Measurements from ENCODE around the gene C4orf17.
"Not testable (repeated sequence)": the region's sequence is repeated elsewhere in the genome, so short reads cannot be mapped to it uniquely, and the experiment has no call there.

The C4orf17 gene

DNA sequence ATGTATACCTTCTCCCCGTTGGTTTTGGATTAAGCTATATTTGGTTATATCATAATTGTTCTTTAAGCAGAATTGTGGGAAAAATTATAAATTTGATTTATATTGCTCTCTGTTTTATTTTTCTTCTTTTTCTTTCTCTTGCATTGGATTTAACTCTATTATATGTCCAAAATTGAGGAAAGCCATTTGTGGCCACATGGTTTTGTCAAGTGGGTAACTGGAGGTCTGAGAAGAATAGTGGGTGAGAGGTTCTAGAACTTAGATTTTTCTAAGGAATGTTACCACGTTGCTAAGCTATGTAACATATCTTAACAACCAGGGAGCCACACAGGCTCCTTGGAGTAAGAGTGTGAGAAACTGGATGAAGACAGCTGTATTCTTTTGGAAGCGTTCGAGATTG lies at the start of gene C4orf17:
TSS of gene C4orf17 (plus strand) at position 301 of the 400 bp plus-strand sequence. CDS start 2,061 bp downstream, outside the sequence.
- DNase-seq (ENCODE audit: low spot score), result no peak

- no peak for DNase-seq (ENCODE audit: low spot score)
Observed at GRCh38 chr4:99461623-99462401, 49.0 kb upstream of the C4orf17 start.

DNA sequence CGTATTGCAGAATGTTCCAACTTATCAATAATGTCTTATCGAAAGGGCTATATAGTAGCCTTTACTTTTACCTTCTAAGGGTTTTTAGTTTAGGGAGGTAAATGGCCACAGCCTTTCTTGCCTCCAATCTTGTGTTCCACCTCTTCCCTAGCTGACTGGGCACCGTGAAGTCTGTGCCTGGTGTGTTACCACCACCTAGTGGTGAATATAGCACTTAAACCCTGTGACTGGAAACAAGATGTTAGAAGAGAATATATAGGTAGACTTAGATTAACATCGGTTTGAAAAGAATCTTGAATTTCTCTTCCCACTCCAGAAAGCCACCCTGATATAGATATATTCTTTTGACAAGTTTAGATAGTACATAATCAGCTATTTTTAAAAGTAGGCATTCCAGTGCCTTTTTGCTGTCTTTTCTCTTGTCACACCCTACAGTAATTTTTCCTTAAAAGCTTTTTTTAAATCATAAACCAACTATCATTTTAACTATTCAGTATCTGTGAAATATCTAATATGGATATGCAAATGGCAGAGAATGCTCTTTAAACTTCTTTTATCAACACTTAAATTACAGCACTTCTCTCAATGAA lies 47.9 kb upstream of the C4orf17 start:
- peak; percentile 50 for DNase-seq (ENCODE audit: low spot score)

DNA sequence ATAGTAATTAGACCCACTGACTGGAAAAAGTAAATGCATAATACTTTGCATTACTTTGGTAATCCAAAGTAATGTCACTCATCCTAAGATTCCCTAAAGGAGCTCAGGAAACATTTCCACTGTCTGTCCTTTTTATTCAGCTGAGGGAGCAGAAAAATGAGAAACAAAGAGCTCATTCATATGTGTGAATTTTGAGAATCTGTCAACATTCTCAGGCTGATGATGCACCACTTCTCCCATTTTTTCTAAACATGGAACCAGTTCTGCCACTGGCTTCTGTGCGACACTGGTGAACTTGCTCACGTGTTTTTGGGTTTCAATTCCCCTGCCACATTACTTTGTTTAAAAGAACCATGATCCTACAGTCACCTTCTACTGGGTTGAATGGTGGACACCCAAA lies 47.3 kb upstream of the C4orf17 start:
- DNase-seq (ENCODE audit: low spot score), result no peak

DNA sequence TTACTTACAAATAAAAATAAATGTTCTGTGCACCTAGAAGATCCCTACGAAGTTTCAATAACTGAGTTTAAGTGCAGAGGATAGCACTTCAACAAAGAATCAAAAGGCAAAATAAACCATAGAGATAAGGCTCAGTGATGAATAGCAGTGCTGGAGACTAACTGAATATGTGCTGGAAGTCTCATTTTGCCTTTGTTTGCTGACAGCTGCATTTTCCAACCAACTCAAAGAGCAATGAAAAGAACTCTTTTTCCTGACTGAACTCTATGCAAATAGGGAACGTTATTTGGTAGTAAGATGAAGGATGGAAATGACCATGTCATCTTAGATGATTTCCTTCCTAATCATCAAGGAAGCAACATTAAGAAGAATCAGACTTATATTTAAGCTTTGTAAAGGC lies 42.9 kb upstream of the C4orf17 start:
- no peak for DNase-seq (ENCODE audit: low spot score)

GRCh38 chr4:99468889-99469288 lies 41.9 kb upstream of the C4orf17 start:
- no peak for DNase-seq (ENCODE audit: low spot score)

GRCh38 chr4:99471349-99471748 lies 39.5 kb upstream of the C4orf17 start:
- no peak for DNase-seq (ENCODE audit: low spot score)

DNA sequence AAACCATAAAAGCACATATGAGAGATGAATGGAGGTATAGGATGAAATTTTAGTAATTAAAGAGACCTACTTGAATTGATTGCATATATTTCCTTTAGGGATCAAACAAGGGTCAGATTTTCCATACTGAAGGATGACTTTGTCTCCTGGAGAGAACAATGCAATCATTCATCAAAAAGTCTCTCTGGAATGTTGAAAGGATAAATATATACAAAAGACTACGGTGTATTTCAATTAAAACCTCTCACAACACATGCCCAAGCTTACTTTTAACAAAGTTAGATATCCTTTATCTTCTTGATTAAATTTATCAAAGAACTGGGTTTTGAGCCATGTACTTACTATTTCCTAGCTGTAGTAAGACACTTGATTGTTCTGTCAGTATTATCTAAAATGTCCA lies 38.9 kb upstream of the C4orf17 start:
- DNase-seq (ENCODE audit: low spot score), result no peak

DNA sequence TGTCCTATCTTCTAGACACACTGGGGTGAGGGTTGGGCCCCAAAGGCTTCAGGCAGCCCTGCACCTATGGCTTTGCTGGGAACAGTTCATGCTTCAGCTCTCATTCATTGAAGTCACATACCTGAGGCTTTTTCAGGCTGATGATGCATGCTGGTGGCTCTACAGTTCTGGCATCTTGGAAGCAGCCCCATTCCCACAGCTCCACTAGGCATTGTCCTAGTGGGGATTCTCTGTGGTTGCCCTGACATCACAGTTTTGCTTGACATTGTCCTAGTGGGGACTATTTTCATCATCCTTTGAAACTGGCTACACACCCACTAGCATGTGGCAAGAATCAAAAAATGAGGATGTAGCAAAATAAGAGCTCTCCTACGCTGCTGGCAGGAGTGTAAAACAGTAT lies 37.7 kb upstream of the C4orf17 start:
- no peak for DNase-seq (ENCODE audit: low spot score)

DNA sequence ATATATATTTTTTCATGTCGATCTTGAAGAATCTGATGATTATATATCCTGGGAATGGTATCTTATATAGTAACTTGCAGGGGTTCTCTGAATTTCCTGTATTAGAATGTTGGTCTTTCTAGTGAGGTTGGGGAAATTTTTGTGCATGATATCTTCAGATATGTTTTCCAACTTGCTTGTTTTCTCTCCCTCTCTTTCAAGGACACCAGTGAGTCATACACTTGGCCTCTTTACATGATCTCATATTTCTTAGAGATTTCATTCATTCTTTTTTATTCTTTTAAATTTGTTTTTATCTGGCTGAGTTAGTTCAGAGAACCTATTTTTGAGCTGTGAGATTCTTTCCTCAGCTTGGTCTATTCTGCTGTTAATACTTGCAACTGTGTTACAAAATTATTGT lies 27.2 kb upstream of the C4orf17 start:
- no peak for DNase-seq (ENCODE audit: low spot score)

- no peak for DNase-seq (ENCODE audit: low spot score)
Observed at GRCh38 chr4:99485212-99485611, 25.6 kb upstream of the C4orf17 start.

DNA sequence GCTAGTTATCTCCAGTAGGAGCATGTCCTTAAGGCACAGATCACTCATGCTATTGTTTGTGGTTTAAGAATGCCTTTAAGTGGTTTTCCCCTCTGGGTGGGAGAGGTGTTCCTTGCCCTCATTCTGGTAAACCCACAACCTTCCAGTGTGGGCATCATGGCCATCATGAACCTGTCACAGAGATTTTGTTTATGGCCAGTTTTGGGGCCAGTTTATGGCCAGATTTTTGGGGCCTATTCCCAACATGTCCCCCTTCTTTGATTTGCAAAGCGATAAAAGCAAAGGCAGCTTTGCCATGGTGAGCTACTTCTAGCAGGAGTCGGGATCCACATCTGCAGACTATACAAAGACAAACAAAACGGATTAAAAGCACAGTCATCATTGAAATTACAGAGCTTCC lies 24.2 kb upstream of the C4orf17 start:
- DNase-seq (ENCODE audit: low spot score), result not testable (repeated sequence)

- no peak for DNase-seq (ENCODE audit: low spot score)
Observed at GRCh38 chr4:99490286-99490685, 20.5 kb upstream of the C4orf17 start.

DNA sequence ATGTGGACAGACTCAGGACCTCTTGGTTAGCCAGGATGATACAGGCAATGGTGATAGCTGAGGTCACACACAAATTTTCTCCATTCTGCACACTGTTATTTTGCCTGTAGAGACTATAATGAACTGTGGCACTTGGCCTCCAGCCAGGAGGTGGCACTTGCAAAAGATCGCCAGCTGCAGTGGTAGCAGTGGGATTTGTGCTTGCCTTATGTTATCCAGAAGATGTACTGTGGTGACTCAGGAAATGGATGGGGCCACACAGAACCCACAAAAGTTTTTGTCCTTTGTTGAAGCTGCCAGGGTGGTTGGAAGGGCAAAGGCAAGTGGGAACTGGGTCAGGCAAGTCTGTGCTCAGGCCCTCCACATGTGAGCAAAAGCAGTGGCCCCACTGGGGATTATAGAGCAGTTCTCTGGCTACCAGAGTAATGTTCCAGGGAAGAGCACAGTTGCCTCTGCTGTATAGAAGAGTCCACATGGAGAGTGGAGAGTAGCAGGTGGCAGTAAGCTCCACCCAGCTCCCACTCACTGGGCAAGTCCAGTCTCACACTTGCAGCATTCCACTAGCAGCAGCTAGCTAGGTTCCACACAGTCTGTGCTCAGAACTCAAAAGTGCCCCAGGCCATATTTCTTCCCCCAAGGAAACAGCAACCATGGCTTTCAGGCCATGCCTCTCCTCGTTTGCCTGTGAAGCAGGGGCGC lies 5.9 kb upstream of the C4orf17 start:
- no peak for DNase-seq (ENCODE audit: low spot score)

DNA sequence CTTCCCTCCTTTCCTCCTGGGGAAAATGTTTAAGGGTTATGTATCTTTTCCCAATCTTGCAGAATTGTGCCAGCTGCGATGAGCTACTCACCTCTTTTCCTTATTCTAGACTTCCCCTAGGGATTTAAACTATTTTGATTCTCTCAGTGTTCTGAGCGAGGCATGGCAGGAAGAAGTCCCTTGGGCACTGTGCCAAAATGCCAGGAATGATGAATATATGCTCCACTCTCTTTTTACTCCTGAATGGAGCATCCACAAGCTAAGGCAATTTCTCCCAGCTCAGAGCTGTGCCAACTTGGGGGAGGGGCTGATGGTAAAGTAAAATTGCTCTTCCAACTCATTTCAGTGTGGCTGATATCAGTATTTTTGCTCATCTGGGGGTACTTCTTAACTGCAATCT lies 4.0 kb upstream of the C4orf17 start:
- DNase-seq (ENCODE audit: low spot score), result no peak

GRCh38 chr4:99507349-99507748 lies 3.5 kb upstream of the C4orf17 start:
- no peak for DNase-seq (ENCODE audit: low spot score)

- no peak for DNase-seq (ENCODE audit: low spot score)
Observed at GRCh38 chr4:99507762-99508161, 3.1 kb upstream of the C4orf17 start.

DNA sequence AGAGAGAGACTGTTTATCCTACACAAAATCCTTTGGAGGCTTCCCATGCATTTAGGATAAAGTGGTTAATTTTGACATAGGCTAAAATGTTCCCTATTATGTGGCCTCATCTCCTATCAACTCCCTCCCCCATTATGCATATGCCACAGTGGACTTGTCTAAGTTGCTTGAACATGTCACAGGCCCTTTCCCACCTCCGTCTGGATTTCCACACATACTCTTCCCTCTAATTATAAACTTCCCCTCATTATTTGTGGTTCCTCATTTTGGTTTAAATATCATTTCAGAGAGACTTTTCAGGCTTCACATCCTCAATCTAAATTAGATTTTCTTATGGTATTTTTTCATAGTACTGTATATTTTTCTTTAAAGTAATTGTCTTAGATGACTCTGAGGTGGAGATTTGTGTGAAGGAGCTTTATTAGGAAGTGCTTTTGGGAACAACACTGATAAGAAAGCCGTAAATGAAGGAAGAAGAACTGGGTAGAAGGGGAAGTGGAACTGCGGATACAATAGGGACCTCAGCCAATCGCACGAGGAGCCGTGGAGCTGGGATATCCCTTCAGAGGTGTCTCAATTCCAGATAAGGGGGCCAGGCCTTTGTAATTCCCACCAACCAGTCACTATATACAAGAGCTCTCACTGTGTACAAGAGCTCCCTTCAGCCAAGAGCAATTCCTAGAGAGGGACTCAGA lies 7.9 kb downstream of the C4orf17 start:
- DNase-seq (ENCODE audit: low spot score), result no peak

DNA sequence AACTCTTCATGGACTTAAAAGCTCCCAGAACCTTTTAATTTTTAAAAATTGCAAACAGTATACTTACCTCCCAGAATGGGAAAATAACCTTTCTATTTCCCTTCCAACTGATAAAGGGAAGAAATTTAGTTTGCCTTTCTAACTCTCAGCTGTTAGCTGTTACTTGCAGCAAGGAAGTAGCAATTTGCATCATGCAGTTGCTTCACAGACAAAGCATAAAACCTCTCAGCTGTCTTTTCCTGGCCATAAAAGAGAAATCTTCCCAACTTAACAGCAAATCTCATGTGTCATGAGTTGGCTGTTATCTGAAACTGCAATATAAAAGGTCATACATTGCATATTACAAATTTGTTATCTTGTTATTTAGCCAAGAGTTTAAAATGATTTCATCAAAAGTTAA lies 18.4 kb downstream of the C4orf17 start:
- DNase-seq (ENCODE audit: low spot score), result no peak

- no peak for DNase-seq (ENCODE audit: low spot score)
Observed at GRCh38 chr4:99529956-99530355, 19.1 kb downstream of the C4orf17 start.

DNA sequence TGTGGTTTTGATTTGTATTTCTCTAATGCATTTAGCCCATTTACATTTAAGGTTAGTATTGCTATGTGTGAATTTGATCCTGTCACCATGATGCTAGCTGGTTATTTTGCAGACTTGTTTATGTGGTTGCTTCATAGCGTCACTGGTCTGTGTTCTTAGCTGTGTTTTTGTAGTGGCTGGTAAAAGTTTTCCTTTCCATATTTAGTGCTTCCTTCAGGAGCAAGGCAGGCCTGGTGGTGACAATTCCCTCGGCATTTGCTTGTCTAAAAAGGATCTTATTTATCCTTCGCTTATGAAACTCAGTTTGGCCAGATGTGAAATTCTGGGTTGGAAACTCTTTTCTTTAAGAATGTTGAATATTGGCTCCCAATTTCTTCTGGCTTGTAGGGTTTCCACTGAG lies 23.9 kb downstream of the C4orf17 start:
- DNase-seq (ENCODE audit: low spot score), result not testable (repeated sequence)

- DNase-seq (ENCODE audit: low spot score), result no peak
Observed at GRCh38 chr4:99536271-99536670, 25.4 kb downstream of the C4orf17 start.

DNA sequence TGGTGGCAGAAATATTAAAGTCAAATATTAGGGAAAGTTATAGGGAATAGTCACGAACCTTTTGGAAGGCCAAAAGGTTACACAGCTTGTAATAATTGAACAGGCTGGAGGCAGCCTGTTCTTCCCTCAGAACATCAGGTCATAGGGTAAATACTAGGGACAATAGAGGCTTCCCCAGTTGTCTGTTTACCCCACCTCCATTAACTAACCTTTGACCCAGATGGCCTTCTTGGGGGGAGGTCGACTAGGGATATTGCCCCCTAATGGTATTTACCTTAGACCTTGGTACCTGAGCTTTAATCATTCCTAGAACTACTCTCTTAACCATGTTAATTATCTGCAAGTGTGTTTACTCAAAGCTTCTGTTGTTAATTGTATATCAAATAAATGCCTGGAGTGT lies 26.0 kb downstream of the C4orf17 start:
- DNase-seq (ENCODE audit: low spot score), result no peak
